KOPT-K1 (cell line): ENCODE data around the gene XYLB.
A peak's percentile ranks its signal among the peaks of the same experiment; 100 is the strongest.

Source experiments
- H3K27ac ChIP-seq: fragments of 200-600 bp; sonication (generic); 2 replicates; pipeline ENCODE4 v1.5.1; 2016; ENCODE audit warnings: antibody characterized with exemption, mild to moderate bottlenecking, low read depth, low read length; ENCODE audit not compliant: poor library complexity, severe bottlenecking
- H3K36me3 ChIP-seq: fragments of 200-600 bp; sonication (generic); 2 replicates; pipeline ENCODE4 v1.5.1; 2017; ENCODE audit warnings: antibody characterized with exemption, mild to moderate bottlenecking, low read length, moderate library complexity; ENCODE audit not compliant: insufficient read depth
- H3K9me3 ChIP-seq: fragments of 200-600 bp; sonication (generic); 2 replicates; pipeline ENCODE4 v1.5.1; 2017; ENCODE audit warnings: antibody characterized with exemption, low read length, mild to moderate bottlenecking; ENCODE audit not compliant: insufficient read depth, poor library complexity, severe bottlenecking

The XYLB gene

GRCh38 chr3:38343797-38344594, 2.6 kb upstream of the XYLB start:
- Histone ChIP-seq H3K36me3 (peaks cover 7% of the 10 kb centered on the region; the same call in 1 of the 2 replicates), H3K27ac (no peak overlapping the region), H3K9me3 (no peaks in the 10 kb centered on the region)

- H3K9me3 ChIP-seq: no peaks in the 10 kb centered on the region
- H3K36me3 ChIP-seq: peaks cover 22% of the 10 kb centered on the region
These were observed 552 bp upstream of the XYLB start for GRCh38 chr3:38345879-38346586.

GRCh38 chr3:38347421-38348200, 1.0 kb downstream of the XYLB start:
- Histone ChIP-seq H3K9me3 (no peaks in the 10 kb centered on the region), H3K27ac (peak overlapping the region; percentile 88), H3K36me3 (peaks cover 37% of the 10 kb centered on the region)

More at GRCh38 chr3:38345879-38346586, 552 bp upstream of the XYLB start:
- peak overlapping the region; percentile 88 for H3K27ac ChIP-seq

- Histone ChIP-seq H3K27ac (no peak overlapping the region), H3K36me3 (peaks cover 50% of the 10 kb centered on the region)
These were observed 2.3 kb downstream of the XYLB start for GRCh38 chr3:38348903-38349302.

GRCh38 chr3:38349684-38350359, 3.2 kb downstream of the XYLB start:
- no peak overlapping the region for H3K27ac ChIP-seq
- no peaks in the 10 kb centered on the region for H3K9me3 ChIP-seq
- H3K36me3 ChIP-seq: peaks cover 54% of the 10 kb centered on the region

More at GRCh38 chr3:38348903-38349302, 2.3 kb downstream of the XYLB start:
- no peaks in the 10 kb centered on the region for H3K9me3 ChIP-seq

GRCh38 chr3:38353151-38353550, 6.6 kb downstream of the XYLB start:
- Histone ChIP-seq H3K27ac (no peak overlapping the region), H3K9me3 (no peaks in the 10 kb centered on the region), H3K36me3 (peaks cover 72% of the 10 kb centered on the region)

GRCh38 chr3:38354588-38355330, 8.2 kb downstream of the XYLB start:
- H3K9me3 ChIP-seq: no peaks in the 10 kb centered on the region
- peak overlapping the region; percentile 90 for H3K27ac ChIP-seq
- peaks cover 72% of the 10 kb centered on the region for H3K36me3 ChIP-seq

GRCh38 chr3:38359038-38359437, 12.5 kb downstream of the XYLB start:
- no peak overlapping the region for H3K27ac ChIP-seq
- no peaks in the 10 kb centered on the region for H3K9me3 ChIP-seq
- peaks cover 78% of the 10 kb centered on the region for H3K36me3 ChIP-seq

GRCh38 chr3:38360345-38360744, 13.8 kb downstream of the XYLB start:
- peaks cover 89% of the 10 kb centered on the region for H3K36me3 ChIP-seq
- H3K9me3 ChIP-seq: no peaks in the 10 kb centered on the region
- no peak overlapping the region for H3K27ac ChIP-seq

GRCh38 chr3:38361496-38361895, 14.9 kb downstream of the XYLB start:
- Histone ChIP-seq H3K27ac (no peak overlapping the region), H3K36me3 (peaks cover 98% of the 10 kb centered on the region), H3K9me3 (no peaks in the 10 kb centered on the region)

- Histone ChIP-seq H3K9me3 (no peaks in the 10 kb centered on the region), H3K27ac (no peak overlapping the region), H3K36me3 (peaks cover 99% of the 10 kb centered on the region)
These were observed 16.2 kb downstream of the XYLB start for GRCh38 chr3:38362825-38363224.

GRCh38 chr3:38364721-38365400, 18.3 kb downstream of the XYLB start:
- H3K27ac ChIP-seq: peak overlapping the region; percentile 21
- H3K36me3 ChIP-seq: peaks cover 100% of the 10 kb centered on the region
- H3K9me3 ChIP-seq: peaks cover 6% of the 10 kb centered on the region

- H3K36me3 ChIP-seq: peaks cover 100% of the 10 kb centered on the region
- no peak overlapping the region for H3K27ac ChIP-seq
- peaks cover 6% of the 10 kb centered on the region for H3K9me3 ChIP-seq
These were observed 19.0 kb downstream of the XYLB start for GRCh38 chr3:38365469-38366062.
